Gastroesophageal sphincter (tissue), 4 donors: ENCODE results near the gene CNTNAP2. TPM values are rescaled to one million over a fixed set of nuclear protein-coding genes. Genes with fewer than 3 reads are reported as not detected.

Experiments
- ATAC-seq: fragments of 150-250 bp; one replicate; pipeline ENCODE4 v1.9.1; 2016; ENCODE audit warnings: mild to moderate bottlenecking, moderate library complexity
- H3K27ac ChIP-seq, 4 donors: fragments of 200-600 bp; sonication (generic) in 3 of 4; 1 replicate in 3 of 4; 2 replicates in 1 of 4; pipeline ENCODE4 v1.5.1; 2016 to 2019
- H3K27me3 ChIP-seq: fragments of 200-600 bp; sonication (generic); one replicate; pipeline ENCODE4 v1.5.1; 2019
- H3K36me3 ChIP-seq, 2 donors: fragments of 200-600 bp; sonication (generic); one replicate each; pipeline ENCODE4 v1.5.1; 2019; ENCODE audit warnings: control low read depth in 1 of 2
- H3K4me1 ChIP-seq, 3 donors: fragments of 200-600 bp; sonication (generic); 1 replicate in 2 of 3; 2 replicates in 1 of 3; pipeline ENCODE4 v1.5.1; 2016 to 2019; ENCODE audit warnings: control low read depth in 2 of 3
- H3K4me3 ChIP-seq, 2 donors: fragments of 200-600 bp; sonication (generic); one replicate each; pipeline ENCODE4 v1.5.1; 2019; ENCODE audit warnings: mild to moderate bottlenecking in 1 of 2, moderate library complexity in 1 of 2
- H3K9me3 ChIP-seq, 3 donors: fragments of 200-600 bp; sonication (generic); one replicate each; pipeline ENCODE4 v1.5.1; 2017 to 2019; ENCODE audit warnings: control low read depth in 2 of 3
- CTCF ChIP-seq, 4 experiments: fragments of 200-600 bp in 2 of 4; fragments of 450-650 bp in 2 of 4; sonication (generic) in 1 of 4; IDR thresholded peaks; one replicate each; pipeline ENCODE4 v1.5.1; 2017 to 2019; ENCODE audit warnings: antibody characterized with exemption in 4 of 4, mild to moderate bottlenecking in 2 of 4, moderate library complexity in 2 of 4
- EP300 ChIP-seq: sonication (generic); formaldehyde crosslinking; IDR thresholded peaks from one replicate; pipeline ENCODE4 v1.6.1; 2017; ENCODE audit warnings: antibody characterized with exemption, mild to moderate bottlenecking
- POLR2A ChIP-seq, 2 donors: fragments of 450-650 bp; IDR thresholded peaks; one replicate each; pipeline ENCODE4 v1.6.1; 2017; ENCODE audit warnings: antibody characterized with exemption in 2 of 2, mild to moderate bottlenecking in 2 of 2, moderate library complexity in 1 of 2
- POLR2AphosphoS5 ChIP-seq: sonication (generic); formaldehyde crosslinking; IDR thresholded peaks from one replicate; pipeline ENCODE4 v1.6.1; 2017; ENCODE audit warnings: antibody characterized with exemption
- WGBS, 2 donors: methylation state at CpG; one replicate each; pipeline ENCODE4 v1.1.5; 2018; ENCODE audit warnings: low coverage in 1 of 2; 5-methylcytosine and 5-hydroxymethylcytosine counted together
- total RNA-seq, 4 donors: library from RNA; depleted of rRNA; stranded (reverse); fragments of >200 nt; gene quantifications; one replicate each; pipeline ENCODE4 v1.1.0, GENCODE V29; 2016

Gene CNTNAP2
- total RNA-seq, 4 donors from 2014 or later, result 1.5 to 8.9 (median 3.2) TPM

GRCh38 chr7:147509541-147510200 lies 1393.1 kb downstream of the CNTNAP2 start:
- H3K4me1 ChIP-seq, result no peaks in the 10 kb centered on the region
- ATAC-seq, result no peak
- H3K4me3 ChIP-seq, result no peak overlapping the region
- no peaks in the 10 kb centered on the region for H3K27me3 ChIP-seq
- no peaks in the 10 kb centered on the region for H3K36me3 ChIP-seq
- H3K27ac ChIP-seq, result no peak overlapping the region
- H3K9me3 ChIP-seq, result no peaks in the 10 kb centered on the region
- WGBS, 2 donors, result 72 to 89% methylated on average over 4 of the region's 4 CpGs
- TF ChIP-seq POLR2A (IDR thresholded peaks at IDR 0.05), result no peak
- TF ChIP-seq EP300, result no peak
- no peak for TF ChIP-seq POLR2AphosphoS5
- TF ChIP-seq CTCF (IDR thresholded peaks at IDR 0.05), result no peak

GRCh38 chr7:147510201-147510542 lies 1393.6 kb downstream of the CNTNAP2 start:
- TF ChIP-seq POLR2AphosphoS5 (no peak), EP300 (no peak), CTCF (IDR thresholded peaks at IDR 0.05) (no peak), POLR2A (IDR thresholded peaks at IDR 0.05) (no peak)
- H3K27me3 ChIP-seq, result no peaks in the 10 kb centered on the region
- H3K9me3 ChIP-seq, result no peaks in the 10 kb centered on the region
- H3K27ac ChIP-seq, result no peak overlapping the region
- H3K4me1 ChIP-seq, result no peaks in the 10 kb centered on the region
- ATAC-seq, result no peak
- no peaks in the 10 kb centered on the region for H3K36me3 ChIP-seq
- no peak overlapping the region for H3K4me3 ChIP-seq

- Histone ChIP-seq H3K4me3 (no peak overlapping the region), H3K27me3 (no peaks in the 10 kb centered on the region), H3K27ac (no peak overlapping the region), H3K36me3 (no peaks in the 10 kb centered on the region), H3K4me1 (no peaks in the 10 kb centered on the region), H3K9me3 (no peaks in the 10 kb centered on the region)
- no peak for TF ChIP-seq EP300
- TF ChIP-seq CTCF (IDR thresholded peaks at IDR 0.05), result no peak
- TF ChIP-seq POLR2AphosphoS5, result no peak
- no peak for TF ChIP-seq POLR2A (IDR thresholded peaks at IDR 0.05)
- ATAC-seq, result no peak
- 80 to 90% methylated on average over 4 of the region's 4 CpGs for WGBS, 2 donors
Measured at GRCh38 chr7:147510923-147511322, 1394.3 kb downstream of the CNTNAP2 start.

GRCh38 chr7:147513451-147513850 lies 1396.8 kb downstream of the CNTNAP2 start:
- Histone ChIP-seq H3K4me1 (no peaks in the 10 kb centered on the region), H3K27ac (no peak overlapping the region), H3K27me3 (no peaks in the 10 kb centered on the region), H3K4me3 (no peak overlapping the region), H3K36me3 (no peaks in the 10 kb centered on the region), H3K9me3 (no peaks in the 10 kb centered on the region)
- no peak for ATAC-seq
- 63 to 75% methylated on average over 4 of the region's 4 CpGs for WGBS, 2 donors
- TF ChIP-seq POLR2AphosphoS5, result no peak
- TF ChIP-seq POLR2A (IDR thresholded peaks at IDR 0.05), result no peak
- no peak for TF ChIP-seq EP300
- TF ChIP-seq CTCF (IDR thresholded peaks at IDR 0.05), result no peak

- no peaks in the 10 kb centered on the region for H3K36me3 ChIP-seq
- 86% methylated on average over 2 of the region's 2 CpGs for WGBS, 2 donors
Measured at GRCh38 chr7:147516391-147516790, 1399.8 kb downstream of the CNTNAP2 start.

More at GRCh38 chr7:147516391-147516790, 1399.8 kb downstream of the CNTNAP2 start:
- H3K27ac ChIP-seq, result no peak overlapping the region
- no peaks in the 10 kb centered on the region for H3K4me1 ChIP-seq
- ATAC-seq, result no peak
- no peaks in the 10 kb centered on the region for H3K27me3 ChIP-seq
- no peak overlapping the region for H3K4me3 ChIP-seq
- H3K9me3 ChIP-seq, result no peaks in the 10 kb centered on the region
- TF ChIP-seq POLR2AphosphoS5 (no peak), EP300 (no peak), POLR2A (IDR thresholded peaks at IDR 0.05) (no peak), CTCF (IDR thresholded peaks at IDR 0.05) (no peak)
